Measurements from ENCODE around the gene CEMP1. TPM values are rescaled to one million over a fixed set of nuclear protein-coding genes. Genes with fewer than 3 reads are reported as not detected.

Gene CEMP1
- total and polyA plus RNA-seq, 2 donors: 0.85 TPM; not detected in 1

GRCh38 chr16:2485811-2486507, 45.2 kb downstream of the CEMP1 start:
- no peaks in the 10 kb centered on the region for H3K4me1 ChIP-seq (ENCODE audit: insufficient read depth)
- no peaks in the 10 kb centered on the region for H3K36me3 ChIP-seq (ENCODE audit: insufficient read depth)
- WGBS: 83% methylated on average over 33 of the region's 33 CpGs
- H3K27ac ChIP-seq (ENCODE audit: low read depth): no peak overlapping the region
- DNase-seq (ENCODE audit: extremely low spot score): no peak
- no peak overlapping the region for H3K4me3 ChIP-seq (ENCODE audit: low read depth, low read length)

DNA sequence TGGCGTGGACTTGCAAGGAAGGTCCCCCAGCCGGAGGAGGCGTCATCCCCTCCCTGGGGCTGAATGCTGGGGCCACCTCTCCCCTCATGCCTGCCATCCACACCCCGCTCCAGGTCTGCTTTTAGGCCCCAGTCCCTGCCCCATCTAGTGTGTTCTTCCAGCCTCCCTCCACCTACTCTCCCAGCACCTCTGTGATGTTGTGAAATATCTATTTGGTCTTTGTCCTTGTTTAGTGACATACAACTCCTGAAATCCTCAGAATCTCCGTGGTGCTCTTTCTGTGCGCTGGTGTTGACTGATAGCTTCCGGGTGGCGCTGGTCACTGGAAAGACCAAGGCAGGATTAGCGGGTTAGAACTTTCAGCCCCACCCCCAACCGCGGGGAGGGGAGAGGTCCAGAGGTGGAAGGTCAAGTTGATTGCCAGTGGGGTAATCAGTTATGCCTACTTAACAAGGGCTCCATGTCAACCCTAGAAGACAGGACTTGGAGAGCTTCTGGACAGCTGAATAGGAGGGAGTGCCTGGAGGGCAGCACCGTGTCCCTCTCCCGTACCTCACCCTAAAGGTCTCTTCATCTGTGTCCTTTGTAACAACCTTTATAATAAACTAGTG, 46.2 kb downstream of the CEMP1 start:
- H3K27ac ChIP-seq (ENCODE audit: low read depth): no peak overlapping the region
- H3K36me3 ChIP-seq (ENCODE audit: insufficient read depth): no peaks in the 10 kb centered on the region
- DNase-seq (ENCODE audit: extremely low spot score): no peak
- 86% methylated on average over 13 of the region's 13 CpGs for WGBS
- H3K4me3 ChIP-seq (ENCODE audit: low read depth, low read length): no peak overlapping the region
- no peaks in the 10 kb centered on the region for H3K4me1 ChIP-seq (ENCODE audit: insufficient read depth)

DNA sequence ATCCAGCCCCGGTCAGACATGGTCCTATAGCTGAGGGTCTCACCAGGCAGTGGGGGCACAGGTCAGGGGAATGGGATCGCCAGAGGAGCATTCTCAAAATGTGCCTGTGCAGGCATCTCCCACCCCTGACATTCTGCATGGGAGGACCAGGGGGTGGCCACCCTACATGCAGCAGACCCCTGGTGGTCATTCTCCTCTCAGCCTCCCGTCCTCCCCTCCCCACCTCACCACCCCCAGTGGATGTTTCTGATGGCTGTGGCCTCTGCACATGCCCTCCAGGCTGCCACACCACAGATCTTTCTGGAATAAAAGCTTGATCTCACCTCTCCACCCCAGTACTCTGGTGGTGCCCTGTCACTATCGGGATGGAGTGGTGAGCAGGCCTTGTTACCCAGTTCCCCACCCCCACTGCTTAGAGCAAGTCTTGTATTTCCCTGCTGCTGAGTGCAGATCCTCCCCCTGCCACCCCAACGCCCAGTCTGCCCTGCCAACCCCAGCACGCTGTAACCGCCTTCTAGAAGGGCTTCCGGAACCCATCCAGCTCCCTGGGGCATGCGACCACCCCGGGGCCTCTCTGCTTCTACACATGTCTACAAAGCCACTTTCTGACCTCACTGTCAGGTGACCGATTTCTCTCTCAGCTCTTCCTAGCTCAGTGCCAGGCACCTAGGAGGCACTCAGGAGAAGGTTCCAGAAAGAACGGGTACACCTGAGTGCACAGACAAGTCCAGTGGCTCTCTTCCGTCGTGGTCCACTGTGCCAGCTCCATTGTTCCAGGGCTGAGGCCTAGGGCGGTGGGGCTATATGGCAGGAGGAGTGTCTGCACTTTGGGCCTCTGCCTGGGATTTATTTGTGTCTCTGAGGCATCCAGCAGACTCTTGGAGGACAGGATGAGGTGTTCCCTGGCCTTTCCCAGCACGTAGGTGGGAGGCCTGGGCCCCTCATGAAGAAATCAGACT, 47.0 kb downstream of the CEMP1 start:
- Histone ChIP-seq H3K4me3 (ENCODE audit: low read depth, low read length) (no peak overlapping the region), H3K36me3 (ENCODE audit: insufficient read depth) (no peaks in the 10 kb centered on the region), H3K27ac (ENCODE audit: low read depth) (no peak overlapping the region), H3K4me1 (ENCODE audit: insufficient read depth) (no peaks in the 10 kb centered on the region)
- DNase-seq (ENCODE audit: extremely low spot score): no peak
- 87% methylated on average over 16 of the region's 16 CpGs for WGBS

DNA sequence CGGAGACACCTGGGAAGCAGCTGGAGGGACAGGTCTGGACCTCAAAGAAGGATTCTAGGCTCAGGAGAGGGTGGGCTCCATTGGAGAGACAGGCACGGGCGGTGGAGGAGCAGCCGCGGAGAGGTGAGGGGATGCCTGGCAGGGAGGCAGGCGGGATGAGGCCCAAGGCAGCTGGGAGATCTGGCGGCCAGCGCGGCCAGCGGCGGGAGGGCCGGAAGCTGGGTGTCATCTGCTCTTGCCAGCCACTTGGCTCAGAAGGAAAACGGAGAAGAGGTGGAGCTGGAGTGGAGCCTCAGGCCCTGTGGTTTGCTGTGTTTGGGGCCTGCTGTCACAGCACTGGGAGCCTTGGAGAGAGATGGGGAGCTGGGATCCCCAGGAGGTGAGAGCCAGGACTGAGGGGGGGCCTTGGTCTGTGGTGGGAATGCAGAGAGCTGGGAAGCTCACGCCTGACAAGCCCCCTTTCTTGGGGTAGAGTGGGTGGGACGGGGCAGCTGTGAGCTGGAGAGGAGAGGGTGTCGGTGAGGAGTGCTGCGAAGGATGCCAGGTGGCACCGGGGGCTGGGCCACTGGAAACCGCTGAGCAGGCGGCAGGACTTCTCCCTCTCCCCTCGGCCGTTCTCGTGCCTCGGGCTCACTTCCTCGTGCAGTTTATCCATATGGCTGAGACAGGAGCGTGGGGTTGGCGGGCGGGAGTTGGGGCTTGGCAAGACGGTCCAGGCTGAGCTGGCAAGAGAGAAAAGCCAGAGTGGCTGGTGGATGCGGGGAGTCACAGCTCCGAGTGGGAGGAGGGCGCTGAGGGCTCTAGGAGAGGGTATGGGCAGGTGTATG, 48.3 kb downstream of the CEMP1 start:
- no peak overlapping the region for H3K27ac ChIP-seq (ENCODE audit: low read depth)
- no peak overlapping the region for H3K4me3 ChIP-seq (ENCODE audit: low read depth, low read length)
- DNase-seq (ENCODE audit: extremely low spot score): no peak
- no peaks in the 10 kb centered on the region for H3K36me3 ChIP-seq (ENCODE audit: insufficient read depth)
- WGBS: 20% methylated on average over 32 of the region's 32 CpGs
- no peaks in the 10 kb centered on the region for H3K4me1 ChIP-seq (ENCODE audit: insufficient read depth)

DNA sequence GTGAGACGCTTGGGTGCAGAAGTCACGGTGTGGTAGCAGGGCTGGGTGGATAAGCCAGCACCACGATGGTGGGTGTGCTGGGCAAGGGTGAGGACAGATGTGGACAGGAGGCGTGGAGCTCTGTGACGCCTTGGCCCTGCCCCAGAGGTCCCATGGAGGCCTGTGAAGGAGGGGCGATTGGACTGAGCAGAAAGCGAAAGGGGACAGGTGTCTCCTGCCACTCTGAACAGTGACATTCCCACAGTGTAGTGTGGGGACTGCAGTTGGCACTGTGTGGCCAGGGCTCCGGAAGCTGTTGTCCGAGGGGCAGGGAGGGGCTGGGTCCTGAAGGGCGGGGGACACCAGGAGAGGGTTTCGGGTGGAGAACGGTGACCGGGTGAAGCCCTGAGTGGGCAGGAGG, 49.0 kb downstream of the CEMP1 start:
- 57% methylated on average over 13 of the region's 13 CpGs for WGBS
- Histone ChIP-seq H3K27ac (ENCODE audit: low read depth) (no peak overlapping the region), H3K4me1 (ENCODE audit: insufficient read depth) (no peaks in the 10 kb centered on the region), H3K4me3 (ENCODE audit: low read depth, low read length) (no peak overlapping the region), H3K36me3 (ENCODE audit: insufficient read depth) (no peaks in the 10 kb centered on the region)
- DNase-seq (ENCODE audit: extremely low spot score): no peak

DNA sequence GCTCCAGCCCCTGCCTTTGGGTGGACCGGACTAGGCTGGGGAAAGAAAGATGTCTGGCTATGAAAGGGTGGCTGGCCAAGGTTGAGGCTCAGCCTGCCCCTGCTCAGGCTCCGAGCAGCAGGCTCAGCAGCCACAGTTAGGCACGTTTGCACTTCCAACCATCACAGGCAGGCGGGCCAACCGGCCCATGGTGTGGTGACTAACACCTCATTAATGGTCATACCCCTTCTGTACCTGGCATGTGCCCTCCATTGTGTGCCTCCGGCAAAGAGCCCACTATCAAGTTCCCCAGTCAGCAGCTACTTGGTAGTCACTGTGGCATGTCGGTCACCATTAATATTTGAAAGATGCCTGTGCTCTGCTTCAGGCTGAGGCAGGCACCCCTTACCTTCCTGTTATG, 49.5 kb downstream of the CEMP1 start:
- WGBS: 73% methylated on average over 7 of the region's 7 CpGs
- Histone ChIP-seq H3K27ac (ENCODE audit: low read depth) (no peak overlapping the region), H3K4me1 (ENCODE audit: insufficient read depth) (no peaks in the 10 kb centered on the region), H3K36me3 (ENCODE audit: insufficient read depth) (no peaks in the 10 kb centered on the region), H3K4me3 (ENCODE audit: low read depth, low read length) (no peak overlapping the region)
- DNase-seq (ENCODE audit: extremely low spot score): no peak

DNA sequence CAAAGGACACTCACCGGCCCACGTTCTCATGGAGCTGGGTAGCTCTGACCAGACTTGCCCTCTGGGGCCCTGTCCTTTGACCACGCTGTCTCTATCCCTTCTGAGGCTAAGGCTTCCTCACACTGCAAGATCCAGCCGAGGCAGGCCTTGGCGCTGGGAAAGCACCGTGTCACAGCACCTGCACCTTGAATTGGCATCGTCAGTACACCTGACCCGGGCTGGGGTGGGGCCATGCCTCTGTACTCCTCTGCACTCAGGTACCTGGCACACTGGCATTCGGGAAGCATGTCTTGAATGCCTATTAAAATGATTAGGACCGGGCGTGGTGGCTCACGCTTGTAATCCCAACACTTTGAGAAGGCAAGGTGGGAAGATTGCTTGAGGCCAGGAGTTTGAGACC, 50.3 kb downstream of the CEMP1 start:
- Histone ChIP-seq H3K36me3 (ENCODE audit: insufficient read depth) (no peaks in the 10 kb centered on the region), H3K27ac (ENCODE audit: low read depth) (no peak overlapping the region), H3K4me3 (ENCODE audit: low read depth, low read length) (no peak overlapping the region), H3K4me1 (ENCODE audit: insufficient read depth) (no peaks in the 10 kb centered on the region)
- no peak for DNase-seq (ENCODE audit: extremely low spot score)
- 87% methylated on average over 12 of the region's 12 CpGs for WGBS

Small RNA genes within 50 kb of the gene (small RNA-seq; reads per million reads assigned to genes)
- gene AC093525.1 (not detected), gene MIR3178 (0.09 reads per million)

Other genes starting within 250 kb of the CEMP1 start
- gene ABCA3, start 190.7 kb downstream of the CEMP1 start, total RNA-seq: 5.5 TPM
- 8.3 TPM for gene ABCA3, start 190.7 kb downstream of the CEMP1 start, polyA plus RNA-seq
- gene CCNF, start 102.0 kb downstream of the CEMP1 start, total RNA-seq: 9.6 TPM
- gene CCNF, start 102.0 kb downstream of the CEMP1 start, polyA plus RNA-seq: 2.2 TPM
- gene TEDC2, start 71.3 kb downstream of the CEMP1 start, total RNA-seq: 2.4 TPM
- gene TEDC2, start 71.3 kb downstream of the CEMP1 start, polyA plus RNA-seq: 1.1 TPM
- 5.2 TPM for gene NTN3, start 60.1 kb downstream of the CEMP1 start, total RNA-seq
- 0.19 TPM for gene NTN3, start 60.1 kb downstream of the CEMP1 start, polyA plus RNA-seq
- gene TBC1D24, start 56.3 kb downstream of the CEMP1 start, total RNA-seq: 11.2 TPM
- gene TBC1D24, start 56.3 kb downstream of the CEMP1 start, polyA plus RNA-seq: 5.8 TPM
- 15.0 TPM for gene ATP6V0C, start 17.5 kb downstream of the CEMP1 start, total RNA-seq
- gene ATP6V0C, start 17.5 kb downstream of the CEMP1 start, polyA plus RNA-seq: 193 TPM
- gene AMDHD2, start 11.0 kb downstream of the CEMP1 start, total RNA-seq: 16.4 TPM
- gene AMDHD2, start 11.0 kb downstream of the CEMP1 start, polyA plus RNA-seq: 40.2 TPM
- gene PDPK1, start 6.6 kb upstream of the CEMP1 start, total RNA-seq: 20.0 TPM
- 26.0 TPM for gene PDPK1, start 6.6 kb upstream of the CEMP1 start, polyA plus RNA-seq
- 13.7 TPM for gene KCTD5, start 151.1 kb upstream of the CEMP1 start, total RNA-seq
- gene KCTD5, start 151.1 kb upstream of the CEMP1 start, polyA plus RNA-seq: 18.4 TPM
- gene PRSS27, start 188.8 kb upstream of the CEMP1 start, total RNA-seq: 0.85 TPM
- gene PRSS27, start 188.8 kb upstream of the CEMP1 start, polyA plus RNA-seq: 2.5 TPM
- 115 TPM for gene SRRM2, start 221.2 kb upstream of the CEMP1 start, total RNA-seq
- gene SRRM2, start 221.2 kb upstream of the CEMP1 start, polyA plus RNA-seq: 481 TPM
- 62.9 TPM for gene ELOB, start 245.9 kb upstream of the CEMP1 start, total RNA-seq
- 399 TPM for gene ELOB, start 245.9 kb upstream of the CEMP1 start, polyA plus RNA-seq

Measured in urinary bladder (tissue), 4 donors.